ENCODE measurements around the gene ZNF488. TPM values are rescaled to one million over a fixed set of nuclear protein-coding genes. Genes with fewer than 3 reads are reported as not detected.

ZNF488 gene
- total and polyA plus RNA-seq, 2 experiments from 2014 or later = 0.15 to 1.2 TPM

GRCh38 chr10:47334466-47335295, 49.4 kb downstream of the ZNF488 start:
- Histone ChIP-seq H3K27ac (no peak overlapping the region), H3K27me3 (peaks cover 6% of the 10 kb centered on the region), H3K4me3 (no peak overlapping the region), H3K36me3 (no peaks in the 10 kb centered on the region), H3K9me3 (ENCODE audit: low read depth) (no peaks in the 10 kb centered on the region), H3K4me1 (ENCODE audit: low read depth) (no peaks in the 10 kb centered on the region)
- no peak for DNase-seq (ENCODE audit: low read depth in 1 of 2, low spot score in 1 of 2)
- no peak for TF ChIP-seq CTCF (IDR thresholded peaks at IDR 0.05; ENCODE audit: low read depth, low read length)

DNA sequence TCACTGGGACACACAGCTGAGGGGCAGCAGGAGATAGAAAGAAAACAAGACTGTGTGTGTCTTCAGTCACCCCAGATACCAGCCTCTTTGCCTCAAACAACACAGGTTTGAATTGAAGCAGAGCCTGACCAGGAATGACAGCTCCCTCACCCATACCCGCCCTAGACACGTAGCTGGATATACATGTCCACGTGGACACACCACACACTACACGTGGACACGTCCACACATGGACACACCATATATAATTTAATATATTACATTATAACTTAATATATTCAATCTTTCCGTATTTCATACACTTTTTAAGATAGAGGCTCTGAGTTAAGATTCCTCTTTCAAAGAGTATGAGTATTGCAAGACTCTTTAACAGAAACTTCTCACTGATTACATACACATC, 50.6 kb downstream of the ZNF488 start:
- no peak for DNase-seq (ENCODE audit: low read depth in 1 of 2, low spot score in 1 of 2)
- no peak overlapping the region for H3K27ac ChIP-seq
- no peak for TF ChIP-seq CTCF (IDR thresholded peaks at IDR 0.05; ENCODE audit: low read depth, low read length)

DNA sequence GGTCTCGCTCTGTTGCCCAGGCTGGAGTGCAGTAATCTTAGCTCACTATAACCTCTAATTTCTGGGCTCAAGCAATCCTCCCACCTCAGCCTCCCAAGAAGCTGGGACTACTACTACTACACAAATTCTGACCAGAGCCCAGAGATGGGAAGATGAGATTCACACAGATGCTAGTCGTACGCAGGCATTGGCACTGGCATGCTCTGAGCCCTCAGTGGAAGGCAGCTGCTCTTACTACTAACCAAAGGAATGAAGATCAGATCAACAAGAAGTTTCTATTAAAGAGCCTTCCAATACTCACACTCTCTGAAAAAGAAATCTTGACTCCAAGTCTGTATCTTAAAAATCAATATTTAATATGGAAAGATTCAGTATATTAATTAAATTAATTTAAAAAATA, 51.1 kb downstream of the ZNF488 start:
- Histone ChIP-seq H3K9me3 (ENCODE audit: low read depth) (no peaks in the 10 kb centered on the region), H3K27ac (no peak overlapping the region), H3K4me3 (no peak overlapping the region), H3K36me3 (no peaks in the 10 kb centered on the region), H3K4me1 (ENCODE audit: low read depth) (no peaks in the 10 kb centered on the region), H3K27me3 (peaks cover 6% of the 10 kb centered on the region)
- TF ChIP-seq CTCF (IDR thresholded peaks at IDR 0.05; ENCODE audit: low read depth, low read length) = no peak
- no peak for DNase-seq (ENCODE audit: low read depth in 1 of 2, low spot score in 1 of 2)

More for the DNA sequence above, 50.6 kb downstream of the ZNF488 start:
- Histone ChIP-seq H3K27me3 (peaks cover 6% of the 10 kb centered on the region), H3K36me3 (no peaks in the 10 kb centered on the region), H3K4me3 (no peak overlapping the region), H3K9me3 (ENCODE audit: low read depth) (no peaks in the 10 kb centered on the region), H3K4me1 (ENCODE audit: low read depth) (no peaks in the 10 kb centered on the region)

DNA sequence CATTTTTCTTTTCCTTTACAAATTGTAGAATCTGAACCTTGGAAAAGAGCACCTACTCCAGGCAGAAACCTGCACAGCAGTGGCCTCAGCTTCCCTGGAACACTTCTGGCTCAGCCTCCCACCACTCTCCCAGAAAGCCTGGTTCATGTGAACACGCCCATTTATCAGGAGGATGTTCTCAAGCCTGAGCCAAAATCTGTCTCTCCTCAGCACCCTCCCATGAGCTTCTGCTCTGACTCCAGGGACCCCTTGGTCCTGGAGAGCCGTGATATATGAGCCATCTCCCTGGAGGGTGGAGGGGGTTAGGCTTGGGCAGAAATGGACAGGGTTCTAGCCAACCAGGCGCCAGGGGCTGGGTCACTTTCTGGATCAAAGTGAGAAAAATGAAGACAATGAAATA, 51.7 kb downstream of the ZNF488 start:
- H3K4me1 ChIP-seq (ENCODE audit: low read depth) = peaks cover 2% of the 10 kb centered on the region
- DNase-seq (ENCODE audit: low read depth in 1 of 2, low spot score in 1 of 2) = no peak
- no peak for TF ChIP-seq CTCF (IDR thresholded peaks at IDR 0.05; ENCODE audit: low read depth, low read length)
- H3K4me3 ChIP-seq = no peak overlapping the region
- H3K27me3 ChIP-seq = peaks cover 6% of the 10 kb centered on the region
- H3K27ac ChIP-seq = no peak overlapping the region
- H3K36me3 ChIP-seq = no peaks in the 10 kb centered on the region
- no peaks in the 10 kb centered on the region for H3K9me3 ChIP-seq (ENCODE audit: low read depth)

DNA sequence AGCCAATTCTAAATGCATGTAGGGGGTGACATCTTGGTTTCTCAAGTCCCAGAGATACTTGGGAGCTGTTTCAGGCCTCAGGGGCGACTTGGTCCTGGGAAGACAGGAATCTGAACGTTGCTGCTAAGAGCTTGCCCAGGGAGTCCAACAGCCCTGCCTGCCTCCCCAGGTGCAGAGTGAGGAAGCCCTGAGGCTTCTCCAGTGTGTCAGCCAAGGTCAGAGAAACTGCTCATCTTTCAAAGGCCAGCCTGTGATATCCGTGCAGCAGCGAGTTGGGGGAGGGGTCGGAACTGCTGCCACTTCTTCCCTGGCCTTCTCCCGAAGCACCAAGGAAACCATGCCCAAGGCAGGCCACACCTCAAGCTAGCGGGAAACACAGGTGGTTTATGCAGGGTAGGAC, 52.1 kb downstream of the ZNF488 start:
- TF ChIP-seq CTCF (IDR thresholded peaks at IDR 0.05; ENCODE audit: low read depth, low read length) = no peak
- peaks cover 5% of the 10 kb centered on the region for H3K4me1 ChIP-seq (ENCODE audit: low read depth)
- no peak for DNase-seq (ENCODE audit: low read depth in 1 of 2, low spot score in 1 of 2)
- H3K4me3 ChIP-seq = no peak overlapping the region
- H3K9me3 ChIP-seq (ENCODE audit: low read depth) = no peaks in the 10 kb centered on the region
- H3K36me3 ChIP-seq = no peaks in the 10 kb centered on the region
- no peak overlapping the region for H3K27ac ChIP-seq
- H3K27me3 ChIP-seq = peaks cover 6% of the 10 kb centered on the region
